Activated CD4-positive, CD25-positive, alpha-beta regulatory T cell treated with anti-CD3 and anti-CD28 coated beads, Interleukin-2, amount 50 U/mL, for 24 hours (primary cell): ENCODE results near the gene DMPK.
"Not testable (repeated sequence)": the region's sequence is repeated elsewhere in the genome, so short reads cannot be mapped to it uniquely, and the experiment has no call there.

Experiments used
- ATAC-seq, 2 donors: fragments of 150-1000 bp; cut with Tn5 transposase; one replicate each; pipeline ENCODE4 v1.10.0; 2021; ENCODE audit warnings: mild to moderate bottlenecking in 1 of 2, moderate library complexity in 1 of 2

The DMPK gene

GRCh38 chr19:45733160-45733810, 49.0 kb downstream of the DMPK start, which contains the start of gene MEIOSIN:
Gene MEIOSIN (plus strand): TSS chr19:45733439. CDS start chr19:45735377, 1,938 bp downstream.
- ATAC-seq, result no peak

- ATAC-seq, result peak; percentile 99
Measured at GRCh38 chr19:45730368-45731288, 51.7 kb downstream of the DMPK start, which contains the start of gene FBXO46. Gene FBXO46 (minus strand): TSS chr19:45730896. CDS start chr19:45713495, 17,401 bp downstream.

- no peak for ATAC-seq
Measured at GRCh38 chr19:45729800-45730290, 52.4 kb downstream of the DMPK start.

GRCh38 chr19:45728683-45729082, 53.6 kb downstream of the DMPK start:
- ATAC-seq, result not testable (repeated sequence)

GRCh38 chr19:45720065-45720464, 62.2 kb downstream of the DMPK start:
- ATAC-seq, result not testable (repeated sequence)
